HepG2 (cell line): ENCODE results near the gene IHH. TPM values are rescaled to one million over a fixed set of nuclear protein-coding genes. Genes with fewer than 3 reads are reported as not detected.

Experiments
- ARNT ChIP-seq: fragments of 450-650 bp; IDR thresholded peaks from 2 replicates; pipeline ENCODE4 v1.6.1; 2017
- ATF5 ChIP-seq: sonication (generic); formaldehyde crosslinking; IDR thresholded peaks from 2 replicates; pipeline ENCODE4 v1.4.0; 2020; ENCODE audit warnings: mild to moderate bottlenecking, low read depth, missing genetic modification reagents
- CENPT ChIP-seq: sonication (generic); formaldehyde crosslinking; IDR thresholded peaks from 2 replicates; pipeline ENCODE4 v1.8.0; 2022; ENCODE audit warnings: low read depth, mild to moderate bottlenecking, moderate library complexity, missing genetic modification reagents
- DNMT1 ChIP-seq: sonication (generic); formaldehyde crosslinking; IDR thresholded peaks from 2 replicates; pipeline ENCODE4 v1.5.1; 2020; ENCODE audit warnings: mild to moderate bottlenecking, missing genetic modification reagents
- PHF20 ChIP-seq: sonication (generic); formaldehyde crosslinking; IDR thresholded peaks from 2 replicates; pipeline ENCODE4 v1.5.0; 2020; ENCODE audit warnings: mild to moderate bottlenecking, missing genetic modification reagents
- PRMT3 ChIP-seq: sonication (generic); formaldehyde crosslinking; IDR thresholded peaks from 2 replicates; pipeline ENCODE4 v1.8.1; 2022; ENCODE audit warnings: low read depth, mild to moderate bottlenecking, moderate library complexity, missing genetic modification reagents, borderline replicate concordance
- RFX1 ChIP-seq: fragments of 450-650 bp; IDR thresholded peaks from 2 replicates; pipeline ENCODE4 v1.6.1; 2017
- RXRA ChIP-seq: sonication (generic); formaldehyde crosslinking; IDR thresholded peaks from 2 replicates; pipeline ENCODE4 v1.5.1; 2020; ENCODE audit warnings: missing genetic modification reagents
- ZFP36 ChIP-seq: fragments of 150-350 bp; IDR thresholded peaks from 2 replicates; pipeline ENCODE4 v1.6.1; 2018; ENCODE audit warnings: borderline replicate concordance, low read length, low read depth; ENCODE audit not compliant: partially characterized antibody
- ZNF234 ChIP-seq: sonication (generic); formaldehyde crosslinking; conservative IDR thresholded peaks from 2 replicates; pipeline ENCODE4 v1.5.1; 2020; ENCODE audit warnings: mild to moderate bottlenecking, missing genetic modification reagents
- ZNF414 ChIP-seq: sonication (generic); formaldehyde crosslinking; IDR thresholded peaks from 2 replicates; pipeline ENCODE4 v1.5.0; 2020; ENCODE audit warnings: missing genetic modification reagents
- ZNF510 ChIP-seq: sonication (generic); formaldehyde crosslinking; IDR thresholded peaks from 2 replicates; pipeline ENCODE4 v1.4.0; 2020; ENCODE audit warnings: low read depth, mild to moderate bottlenecking, missing genetic modification reagents
- ZNF740 ChIP-seq: sonication (generic); formaldehyde crosslinking; IDR thresholded peaks from 2 replicates; pipeline ENCODE4 v1.4.0; 2020; ENCODE audit warnings: missing genetic modification reagents
- ZNF770 ChIP-seq: sonication (generic); formaldehyde crosslinking; IDR thresholded peaks from 2 replicates; pipeline ENCODE4 v1.5.0; 2020; ENCODE audit warnings: mild to moderate bottlenecking, missing genetic modification reagents
- polyA plus RNA-seq, 8 experiments: library from polyadenylated mRNA; depleted of rRNA in 3 of 8; stranded (reverse) in 7 of 8; unstranded in 1 of 8; fragments of >200 nt; fragmentation: Illumina TruSeq in 4 of 8; extraction: Trizol in 4 of 8; gene quantifications; 2 replicates each; pipeline versions ENCODE4 v1.2.1 to v1.2.3, GENCODE V29; 2011 to 2016; ENCODE audit warnings: low read depth in 4 of 8, missing spikeins in 1 of 8, mixed read lengths in 1 of 8; ENCODE audit not compliant: insufficient read depth in 1 of 8
- total RNA-seq, 5 experiments: library from RNA; depleted of rRNA; stranded (reverse); fragments of >200 nt; fragmentation: Illumina TruSeq; extraction: Trizol; gene quantifications; 2 replicates each; pipeline ENCODE4 v1.2.3, GENCODE V29; 2016; ENCODE audit warnings: low read depth in 1 of 5
- TF ChIP-seq, protein P1 (sequence below): sonication (generic); formaldehyde crosslinking; IDR thresholded peaks from 2 replicates; pipeline ENCODE4 v1.5.0; 2020; ENCODE audit warnings: mild to moderate bottlenecking, missing genetic modification reagents, borderline replicate concordance
- TF ChIP-seq, protein P2 (sequence below): sonication (generic); formaldehyde crosslinking; IDR thresholded peaks from 2 replicates; pipeline ENCODE4 v1.8.0; 2022; ENCODE audit warnings: mild to moderate bottlenecking, missing genetic modification reagents, moderate library complexity
- TF ChIP-seq, protein P3 (sequence below): sonication (generic); formaldehyde crosslinking; IDR thresholded peaks from 2 replicates; pipeline ENCODE4 v1.4.0; 2020; ENCODE audit warnings: mild to moderate bottlenecking, low read depth, missing genetic modification reagents
- TF ChIP-seq, protein P4 (sequence below): sonication (generic); formaldehyde crosslinking; IDR thresholded peaks from 2 replicates; pipeline ENCODE4 v1.8.0; 2022; ENCODE audit warnings: missing genetic modification reagents, mild to moderate bottlenecking, borderline replicate concordance

IHH gene
- total and polyA plus RNA-seq, 2 of the 13 experiments (the other 11 are each of a cell fraction or from before 2014, with no cell fraction given): 0.42 TPM; not detected in 1

DNA sequence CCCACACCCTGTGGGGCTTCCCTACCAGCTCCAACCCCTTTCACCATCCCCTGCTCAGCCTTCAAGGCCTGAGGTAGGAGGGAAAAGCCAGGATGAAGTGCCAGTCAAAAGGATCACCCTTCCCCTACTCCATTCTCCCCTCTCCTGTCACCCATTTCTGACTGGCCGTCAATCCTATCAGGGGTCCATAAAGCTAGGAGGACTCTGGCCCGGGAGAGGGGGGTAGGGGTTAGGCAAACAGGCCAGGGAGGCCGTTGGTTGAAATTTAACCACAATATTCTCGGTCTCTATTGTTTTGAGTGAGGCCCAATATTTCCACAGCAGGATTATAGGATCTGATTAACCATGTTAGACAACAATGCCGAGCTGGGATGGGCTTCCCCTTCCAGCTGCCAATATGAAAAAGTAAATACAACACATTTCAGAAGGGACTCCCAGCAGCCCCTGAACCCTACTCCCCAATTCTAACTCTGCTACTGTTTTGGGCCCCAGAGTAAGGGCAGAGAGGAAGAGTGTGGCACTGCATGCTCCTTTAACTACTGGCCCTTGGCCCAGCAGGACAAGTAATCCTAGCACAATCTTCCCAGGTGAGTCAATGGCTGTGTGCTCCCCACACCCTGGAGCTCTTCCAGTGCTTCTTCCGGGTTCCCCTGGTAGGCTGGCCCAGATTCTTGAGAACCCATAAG, 10.6 kb upstream of the IHH start (continued):
- TF ChIP-seq ZNF510 (CRISPR knock-in tag) (no peak), ZNF770 (CRISPR knock-in tag) (0 out of 2 replicates have a peak, but pooled peaks have one; percentile 36), ZNF740 (CRISPR knock-in tag) (no peak), ZFP36 (no peak), ZNF234 (CRISPR knock-in tag) (no peak), ZNF414 (CRISPR knock-in tag) (no peak; the same call in 1 of the 2 replicates), DNMT1 (CRISPR knock-in tag) (no peak), ARNT (no peak), CENPT (CRISPR knock-in tag) (no peak), PHF20 (0 out of 2 replicates have a peak, but pooled peaks have one; percentile 32), ATF5 (CRISPR knock-in tag) (no peak), PRMT3 (no peak), RFX1 (no peak), RXRA (peak; percentile 92; the same call in 1 of the 2 replicates)
- TF ChIP-seq, protein P1, sequence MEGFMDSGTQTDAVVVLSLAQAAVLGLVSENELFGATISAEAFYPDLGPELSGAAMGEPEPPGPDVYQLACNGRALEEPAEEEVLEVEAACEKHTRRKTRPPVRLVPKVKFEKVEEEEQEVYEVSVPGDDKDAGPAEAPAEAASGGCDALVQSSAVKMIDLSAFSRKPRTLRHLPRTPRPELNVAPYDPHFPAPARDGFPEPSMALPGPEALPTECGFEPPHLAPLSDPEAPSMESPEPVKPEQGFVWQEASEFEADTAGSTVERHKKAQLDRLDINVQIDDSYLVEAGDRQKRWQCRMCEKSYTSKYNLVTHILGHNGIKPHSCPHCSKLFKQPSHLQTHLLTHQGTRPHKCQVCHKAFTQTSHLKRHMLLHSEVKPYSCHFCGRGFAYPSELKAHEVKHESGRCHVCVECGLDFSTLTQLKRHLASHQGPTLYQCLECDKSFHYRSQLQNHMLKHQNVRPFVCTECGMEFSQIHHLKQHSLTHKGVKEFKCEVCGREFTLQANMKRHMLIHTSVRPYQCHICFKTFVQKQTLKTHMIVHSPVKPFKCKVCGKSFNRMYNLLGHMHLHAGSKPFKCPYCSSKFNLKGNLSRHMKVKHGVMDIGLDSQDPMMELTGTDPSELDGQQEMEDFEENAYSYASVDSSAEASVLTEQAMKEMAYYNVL (CRISPR knock-in tag): peak; percentile 80; the same call in 1 of the 2 replicates
- TF ChIP-seq, protein P2, sequence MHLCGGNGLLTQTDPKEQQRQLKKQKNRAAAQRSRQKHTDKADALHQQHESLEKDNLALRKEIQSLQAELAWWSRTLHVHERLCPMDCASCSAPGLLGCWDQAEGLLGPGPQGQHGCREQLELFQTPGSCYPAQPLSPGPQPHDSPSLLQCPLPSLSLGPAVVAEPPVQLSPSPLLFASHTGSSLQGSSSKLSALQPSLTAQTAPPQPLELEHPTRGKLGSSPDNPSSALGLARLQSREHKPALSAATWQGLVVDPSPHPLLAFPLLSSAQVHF (CRISPR knock-in tag): no peak
- TF ChIP-seq, protein P3, sequence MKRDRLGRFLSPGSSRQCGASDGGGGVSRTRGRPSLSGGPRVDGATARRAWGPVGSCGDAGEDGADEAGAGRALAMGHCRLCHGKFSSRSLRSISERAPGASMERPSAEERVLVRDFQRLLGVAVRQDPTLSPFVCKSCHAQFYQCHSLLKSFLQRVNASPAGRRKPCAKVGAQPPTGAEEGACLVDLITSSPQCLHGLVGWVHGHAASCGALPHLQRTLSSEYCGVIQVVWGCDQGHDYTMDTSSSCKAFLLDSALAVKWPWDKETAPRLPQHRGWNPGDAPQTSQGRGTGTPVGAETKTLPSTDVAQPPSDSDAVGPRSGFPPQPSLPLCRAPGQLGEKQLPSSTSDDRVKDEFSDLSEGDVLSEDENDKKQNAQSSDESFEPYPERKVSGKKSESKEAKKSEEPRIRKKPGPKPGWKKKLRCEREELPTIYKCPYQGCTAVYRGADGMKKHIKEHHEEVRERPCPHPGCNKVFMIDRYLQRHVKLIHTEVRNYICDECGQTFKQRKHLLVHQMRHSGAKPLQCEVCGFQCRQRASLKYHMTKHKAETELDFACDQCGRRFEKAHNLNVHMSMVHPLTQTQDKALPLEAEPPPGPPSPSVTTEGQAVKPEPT (CRISPR knock-in tag): peak; percentile 77; the same call in 1 of the 2 replicates
- TF ChIP-seq, protein P4, sequence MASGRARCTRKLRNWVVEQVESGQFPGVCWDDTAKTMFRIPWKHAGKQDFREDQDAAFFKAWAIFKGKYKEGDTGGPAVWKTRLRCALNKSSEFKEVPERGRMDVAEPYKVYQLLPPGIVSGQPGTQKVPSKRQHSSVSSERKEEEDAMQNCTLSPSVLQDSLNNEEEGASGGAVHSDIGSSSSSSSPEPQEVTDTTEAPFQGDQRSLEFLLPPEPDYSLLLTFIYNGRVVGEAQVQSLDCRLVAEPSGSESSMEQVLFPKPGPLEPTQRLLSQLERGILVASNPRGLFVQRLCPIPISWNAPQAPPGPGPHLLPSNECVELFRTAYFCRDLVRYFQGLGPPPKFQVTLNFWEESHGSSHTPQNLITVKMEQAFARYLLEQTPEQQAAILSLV (CRISPR knock-in tag): no peak
